IPS-18c (cell line): Measurements from ENCODE around the gene ANKMY1.

ENCODE experiments used
- H3K4me3 ChIP-seq: 2 replicates; pipeline ENCODE4 v1.7.0; 2013; ENCODE audit warnings: low read depth, mild to moderate bottlenecking, low read length, moderate library complexity; ENCODE audit not compliant: insufficient read depth
- H3K9me3 ChIP-seq: one replicate; pipeline ENCODE4 v1.6.1; 2013; ENCODE audit warnings: mild to moderate bottlenecking, low read length, moderate library complexity; ENCODE audit not compliant: control insufficient read depth, insufficient read depth

ANKMY1 gene

GRCh38 chr2:240481720-240482119 lies 76.1 kb downstream of the ANKMY1 start:
- Histone ChIP-seq H3K9me3 (no peaks in the 10 kb centered on the region), H3K4me3 (no peak overlapping the region)

- no peak overlapping the region for H3K4me3 ChIP-seq
- H3K9me3 ChIP-seq = no peaks in the 10 kb centered on the region
Measured at GRCh38 chr2:240480834-240481623, 76.8 kb downstream of the ANKMY1 start.

- Histone ChIP-seq H3K9me3 (no peaks in the 10 kb centered on the region), H3K4me3 (no peak overlapping the region)
Measured at GRCh38 chr2:240479111-240479501, 78.7 kb downstream of the ANKMY1 start.

- H3K9me3 ChIP-seq = no peaks in the 10 kb centered on the region
- no peak overlapping the region for H3K4me3 ChIP-seq
Measured at GRCh38 chr2:240478346-240479110, 79.3 kb downstream of the ANKMY1 start.

GRCh38 chr2:240477916-240478315 lies 79.9 kb downstream of the ANKMY1 start:
- no peaks in the 10 kb centered on the region for H3K9me3 ChIP-seq
- H3K4me3 ChIP-seq = no peak overlapping the region

GRCh38 chr2:240473211-240473610 lies 84.6 kb downstream of the ANKMY1 start:
- Histone ChIP-seq H3K4me3 (no peak overlapping the region), H3K9me3 (peaks cover 3% of the 10 kb centered on the region)

GRCh38 chr2:240472078-240472790 lies 85.6 kb downstream of the ANKMY1 start:
- Histone ChIP-seq H3K9me3 (peaks cover 3% of the 10 kb centered on the region), H3K4me3 (no peak overlapping the region)

GRCh38 chr2:240469740-240470139 lies 88.0 kb downstream of the ANKMY1 start:
- Histone ChIP-seq H3K4me3 (no peak overlapping the region), H3K9me3 (peaks cover 3% of the 10 kb centered on the region)

- Histone ChIP-seq H3K4me3 (no peak overlapping the region), H3K9me3 (peaks cover 3% of the 10 kb centered on the region)
Measured at GRCh38 chr2:240469239-240469636, 88.5 kb downstream of the ANKMY1 start.

GRCh38 chr2:240468303-240469238 lies 89.2 kb downstream of the ANKMY1 start:
- H3K9me3 ChIP-seq = peaks cover 3% of the 10 kb centered on the region
- H3K4me3 ChIP-seq = no peak overlapping the region

GRCh38 chr2:240467659-240468302 lies 90.0 kb downstream of the ANKMY1 start:
- Histone ChIP-seq H3K4me3 (no peak overlapping the region), H3K9me3 (peaks cover 3% of the 10 kb centered on the region)

GRCh38 chr2:240467149-240467642 lies 90.6 kb downstream of the ANKMY1 start:
- H3K4me3 ChIP-seq = no peak overlapping the region
- peaks cover 3% of the 10 kb centered on the region for H3K9me3 ChIP-seq

- Histone ChIP-seq H3K9me3 (peaks cover 3% of the 10 kb centered on the region), H3K4me3 (no peak overlapping the region)
Measured at GRCh38 chr2:240466579-240467148, 91.1 kb downstream of the ANKMY1 start.

GRCh38 chr2:240465765-240466578 lies 91.8 kb downstream of the ANKMY1 start:
- peaks cover 3% of the 10 kb centered on the region for H3K9me3 ChIP-seq
- no peak overlapping the region for H3K4me3 ChIP-seq

- H3K9me3 ChIP-seq = peaks cover 3% of the 10 kb centered on the region
- no peak overlapping the region for H3K4me3 ChIP-seq
Measured at GRCh38 chr2:240465268-240465764, 92.5 kb downstream of the ANKMY1 start.
